GM19193 (cell line): ENCODE data around the gene LAMC1.

Experiments
- POLR2A ChIP-seq: IDR thresholded peaks from 4 replicates; pipeline ENCODE4 v1.6.1; 2011; ENCODE audit not compliant: insufficient read depth, insufficient read length; ENCODE audit errors: extremely low read depth

The LAMC1 gene

GRCh38 chr1:183097438-183098051 is 74.3 kb downstream of the LAMC1 start:
- no peak for TF ChIP-seq POLR2A

DNA sequence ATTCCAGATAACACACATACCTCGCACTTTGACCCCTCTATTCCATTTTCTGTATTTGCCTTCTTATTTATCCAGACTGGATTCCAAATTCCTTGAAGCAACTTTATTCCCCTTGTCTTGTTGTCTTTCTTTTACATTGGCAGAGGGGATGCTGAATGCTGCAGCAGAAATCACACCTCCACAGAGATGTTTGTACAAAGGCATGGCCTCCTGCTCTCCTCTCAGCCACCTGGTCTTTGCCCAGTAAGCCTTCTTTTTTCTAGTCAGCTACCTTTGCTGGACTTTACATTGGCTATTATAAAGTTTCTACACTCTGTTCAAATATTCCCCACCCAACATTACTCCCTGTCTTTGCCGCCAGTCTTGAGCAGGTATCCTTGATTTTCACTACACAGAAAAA is 75.1 kb downstream of the LAMC1 start:
- TF ChIP-seq POLR2A = no peak

DNA sequence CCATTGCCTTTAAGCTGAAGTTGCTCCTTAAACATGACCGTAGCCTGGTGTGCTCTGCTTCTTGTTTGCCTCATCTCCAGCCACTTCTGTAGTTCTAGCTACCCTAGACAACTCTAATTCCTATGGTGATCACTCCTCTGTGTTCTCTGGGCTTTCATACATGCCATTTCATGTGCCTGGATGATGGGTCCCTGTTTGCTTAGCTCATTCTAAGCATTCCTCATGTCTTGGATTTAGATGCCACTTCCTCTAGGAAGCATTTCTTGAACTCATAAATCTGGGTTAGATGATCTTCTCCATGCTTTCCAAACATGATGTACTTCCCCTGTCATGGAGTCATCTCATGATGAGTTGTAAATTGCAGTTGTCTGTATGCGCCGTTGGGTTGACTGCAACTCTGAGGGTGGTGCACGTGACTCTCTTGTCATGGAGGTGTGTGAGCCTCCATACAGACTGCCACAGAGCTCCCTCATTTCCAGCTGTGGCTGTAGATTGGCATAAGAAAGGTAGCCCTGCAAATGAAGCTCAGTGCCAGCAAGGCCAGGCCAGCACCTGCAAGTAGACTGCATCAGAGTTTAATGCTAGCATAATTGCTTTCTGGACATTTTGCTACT is 77.2 kb downstream of the LAMC1 start:
- TF ChIP-seq POLR2A = no peak

DNA sequence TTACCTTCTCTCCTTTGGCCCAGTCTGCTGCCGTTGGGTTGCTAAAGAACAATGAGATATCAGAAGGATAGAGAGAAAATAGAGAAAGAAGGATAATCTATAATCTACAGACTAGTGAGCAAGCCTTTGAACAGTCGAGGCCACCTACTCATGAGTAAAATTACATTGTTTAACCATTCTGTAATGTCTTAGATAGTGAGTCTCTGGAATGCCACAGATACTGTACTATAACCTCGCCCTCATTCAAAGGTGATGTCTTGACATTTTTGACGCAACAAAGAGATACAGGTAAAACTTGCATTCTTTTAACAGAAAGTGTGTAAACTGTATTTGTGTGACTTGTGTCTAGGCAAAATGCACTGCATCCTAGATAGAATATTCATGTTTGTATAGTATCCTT is 77.9 kb downstream of the LAMC1 start:
- no peak for TF ChIP-seq POLR2A

DNA sequence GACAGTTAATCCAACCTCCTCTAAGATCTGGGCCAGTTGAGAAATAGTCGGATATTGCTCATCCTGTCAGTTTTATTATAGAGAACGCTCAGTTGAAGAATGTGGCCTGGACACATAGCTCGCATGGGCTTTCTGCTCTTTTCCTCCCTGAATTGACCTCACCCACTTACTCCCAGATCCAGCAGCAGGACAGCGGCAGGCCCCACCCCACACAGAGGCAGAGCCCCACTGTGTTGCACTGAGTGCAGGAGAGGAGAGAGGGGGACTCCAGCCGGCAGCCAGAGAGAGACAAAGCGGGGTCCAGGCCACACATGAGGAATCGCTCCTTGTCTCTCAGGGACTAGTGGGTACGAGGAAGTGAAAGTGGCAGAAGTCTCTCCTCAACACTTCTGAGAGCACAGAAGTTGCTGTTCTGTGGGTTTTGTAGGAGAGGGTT is 78.6 kb downstream of the LAMC1 start:
- no peak for TF ChIP-seq POLR2A

DNA sequence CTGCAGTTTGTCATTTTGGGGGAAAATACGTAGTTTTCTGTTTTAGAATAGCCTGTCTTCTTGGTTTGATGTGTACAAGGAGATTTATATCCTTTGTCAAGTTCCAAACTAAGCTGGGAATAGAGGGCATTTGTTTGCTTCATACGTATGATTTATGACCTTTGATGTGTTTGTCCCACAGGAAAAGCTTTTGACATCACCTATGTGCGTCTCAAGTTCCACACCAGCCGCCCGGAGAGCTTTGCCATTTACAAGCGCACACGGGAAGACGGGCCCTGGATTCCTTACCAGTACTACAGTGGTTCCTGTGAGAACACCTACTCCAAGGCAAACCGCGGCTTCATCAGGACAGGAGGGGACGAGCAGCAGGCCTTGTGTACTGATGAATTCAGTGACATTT is 79.9 kb downstream of the LAMC1 start:
- no peak for TF ChIP-seq POLR2A

GRCh38 chr1:183103577-183103976 is 80.4 kb downstream of the LAMC1 start:
- TF ChIP-seq POLR2A = no peak

DNA sequence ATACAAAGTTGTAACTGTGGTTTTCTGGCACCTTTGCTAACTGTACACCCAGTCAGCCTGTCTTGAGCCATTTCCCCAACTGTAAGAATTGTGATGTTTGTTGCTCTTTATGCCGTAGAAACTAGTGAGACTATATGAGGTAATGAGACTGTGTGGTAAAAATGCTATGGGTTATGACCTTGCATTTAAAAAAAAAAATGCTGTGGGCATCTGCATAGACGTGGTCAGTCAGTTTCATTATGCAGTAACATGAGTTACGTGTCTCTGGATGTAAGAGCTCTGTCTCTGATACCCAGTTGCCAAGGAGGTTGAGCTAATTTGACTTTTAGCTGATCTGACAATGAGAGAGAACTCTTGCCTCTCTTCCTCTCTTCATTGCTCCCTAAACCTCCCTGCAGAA is 82.2 kb downstream of the LAMC1 start:
- no peak for TF ChIP-seq POLR2A

GRCh38 chr1:183106166-183106565 is 82.9 kb downstream of the LAMC1 start:
- TF ChIP-seq POLR2A = no peak

- TF ChIP-seq POLR2A = no peak
These were observed 83.5 kb downstream of the LAMC1 start for GRCh38 chr1:183106746-183107145.

DNA sequence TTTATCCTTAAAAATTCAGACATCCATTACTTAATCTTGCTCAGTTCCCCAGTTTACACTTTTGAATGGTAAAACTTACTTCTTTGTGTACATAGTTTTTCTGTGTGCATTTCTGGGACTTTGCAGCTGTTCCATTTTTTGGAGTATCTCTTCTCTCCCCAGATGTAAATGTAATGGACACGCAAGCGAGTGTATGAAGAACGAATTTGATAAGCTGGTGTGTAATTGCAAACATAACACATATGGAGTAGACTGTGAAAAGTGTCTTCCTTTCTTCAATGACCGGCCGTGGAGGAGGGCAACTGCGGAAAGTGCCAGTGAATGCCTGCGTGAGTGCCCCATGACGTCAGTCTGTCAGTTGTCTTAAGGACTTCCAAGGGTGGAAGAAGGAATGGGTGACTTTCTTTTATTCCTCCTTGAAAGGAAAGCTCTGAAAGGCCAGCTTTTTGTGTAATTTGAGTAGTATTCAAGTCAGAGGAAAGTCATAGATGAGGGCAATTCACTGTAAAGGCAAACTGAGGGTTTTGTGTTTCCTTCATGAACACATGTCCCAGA is 87.2 kb downstream of the LAMC1 start:
- no peak for TF ChIP-seq POLR2A

- no peak for TF ChIP-seq POLR2A
These were observed 91.2 kb downstream of the LAMC1 start for GRCh38 chr1:183114441-183114840.

- no peak for TF ChIP-seq POLR2A
These were observed 93.2 kb downstream of the LAMC1 start for GRCh38 chr1:183116416-183116815.

DNA sequence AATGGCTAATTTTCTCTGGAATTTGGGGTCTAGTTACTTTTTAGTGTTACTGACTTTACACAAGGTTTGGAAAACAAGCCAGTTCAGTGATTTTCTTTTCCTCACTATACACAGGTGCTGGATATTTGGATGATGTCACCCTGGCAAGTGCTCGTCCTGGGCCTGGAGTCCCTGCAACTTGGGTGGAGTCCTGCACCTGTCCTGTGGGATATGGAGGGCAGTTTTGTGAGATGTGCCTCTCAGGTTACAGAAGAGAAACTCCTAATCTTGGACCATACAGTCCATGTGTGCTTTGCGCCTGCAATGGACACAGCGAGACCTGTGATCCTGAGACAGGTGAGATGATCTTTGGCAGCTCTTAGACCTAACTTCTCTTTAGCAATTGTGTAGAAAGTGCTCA is 98.4 kb downstream of the LAMC1 start:
- TF ChIP-seq POLR2A = no peak

- TF ChIP-seq POLR2A = no peak
These were observed 101.0 kb downstream of the LAMC1 start for GRCh38 chr1:183124259-183124658.

DNA sequence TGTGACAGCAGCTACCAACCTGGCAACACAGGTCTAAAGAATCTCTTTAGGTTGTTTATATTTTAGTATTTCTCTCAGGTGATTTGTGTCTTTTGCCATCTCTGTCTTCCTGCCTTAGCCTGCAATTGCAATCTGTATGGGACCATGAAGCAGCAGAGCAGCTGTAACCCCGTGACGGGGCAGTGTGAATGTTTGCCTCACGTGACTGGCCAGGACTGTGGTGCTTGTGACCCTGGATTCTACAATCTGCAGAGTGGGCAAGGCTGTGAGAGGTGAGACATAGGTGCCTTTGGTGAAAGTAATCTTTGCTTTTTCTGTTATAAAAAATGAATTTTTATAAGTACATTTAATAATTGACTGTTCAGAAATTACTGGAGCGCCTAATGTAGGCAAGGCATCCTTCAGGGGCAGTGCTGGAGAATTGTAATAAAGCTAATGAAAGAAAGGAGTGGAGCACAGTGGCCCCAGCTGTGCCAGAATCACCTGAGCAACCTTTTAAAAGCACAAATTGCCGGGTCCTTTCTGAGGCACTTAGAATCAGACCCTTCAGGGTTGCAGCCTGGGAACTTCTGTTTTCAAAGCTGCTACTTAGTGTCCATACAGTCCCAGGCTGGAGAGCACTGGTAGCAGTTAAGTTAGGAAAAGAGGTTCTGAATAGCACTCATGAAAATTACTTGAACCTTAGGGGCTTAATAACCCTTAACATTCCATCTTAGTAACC is 102.2 kb downstream of the LAMC1 start:
- no peak for TF ChIP-seq POLR2A
